ENCODE results near the gene LOXL3.
"Not testable (repeated sequence)": the region's sequence is repeated elsewhere in the genome, so short reads cannot be mapped to it uniquely, and the experiment has no call there.

LOXL3 gene

DNA sequence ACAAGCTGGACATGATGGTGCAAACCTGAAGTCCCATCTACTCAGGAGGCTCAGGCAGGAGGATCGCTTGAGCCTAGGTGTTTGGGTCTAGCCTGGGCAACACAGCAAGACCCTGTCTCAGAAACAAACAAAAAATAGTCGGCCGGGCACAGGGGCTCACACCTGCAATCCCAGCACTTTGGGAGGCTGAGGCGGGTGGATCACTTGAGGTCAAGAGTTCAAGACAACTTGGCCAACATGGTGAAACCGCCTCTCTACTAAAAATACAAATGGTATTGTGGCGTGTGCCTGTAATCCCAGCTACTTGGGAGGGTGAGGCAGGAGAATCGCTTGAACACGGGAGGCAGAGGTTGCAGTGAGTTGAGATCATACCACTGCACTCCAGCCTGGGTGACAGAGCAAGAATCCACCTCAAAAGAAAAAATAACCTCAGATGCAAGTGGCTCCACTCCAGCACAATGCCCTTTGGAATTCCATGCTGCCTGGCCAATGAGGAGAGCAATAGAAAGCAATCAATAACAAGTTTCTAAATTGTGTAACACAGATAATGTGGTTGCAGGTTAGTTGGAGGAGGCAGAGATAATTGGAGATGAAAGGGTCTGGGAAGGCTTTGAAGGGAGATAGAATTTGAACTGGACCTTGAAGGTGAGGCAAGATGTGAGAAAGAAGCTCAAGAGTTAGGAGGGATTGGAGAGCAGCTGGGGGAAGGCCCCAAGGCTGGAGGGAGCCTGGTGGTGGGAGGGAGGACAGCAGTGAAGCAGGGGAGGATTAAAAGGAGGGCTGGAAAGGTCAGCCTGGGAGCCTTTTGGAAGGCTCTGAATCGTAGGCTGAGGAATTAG lies 64.9 kb downstream of the LOXL3 start:
- H3K27ac ChIP-seq = no peak overlapping the region
- CTCF ChIA-PET = interaction anchor here (1.0 kb wide), 1 partner anchor 43 kb away, joined by 3 read pairs; no protein-coding TSS in a partner anchor
- no peak for TF ChIP-seq CTCF (conservative IDR thresholded peaks at IDR 0.05; ENCODE audit: low read depth)
- POLR2A ChIA-PET (ENCODE audit: low non-redundant PET) = no interaction called here
- no peak for DNase-seq (ENCODE audit: low spot score)

GRCh38 chr2:74486141-74486540 lies 67.6 kb downstream of the LOXL3 start:
- POLR2A ChIA-PET (ENCODE audit: low non-redundant PET) = no interaction called here
- CTCF ChIA-PET = no interaction called here
- no peak for DNase-seq (ENCODE audit: low spot score)
- no peak overlapping the region for H3K27ac ChIP-seq
- no peak for TF ChIP-seq CTCF (conservative IDR thresholded peaks at IDR 0.05; ENCODE audit: low read depth)

- DNase-seq (ENCODE audit: low spot score) = not testable (repeated sequence)
- peak overlapping the region; percentile 90 for H3K27ac ChIP-seq
- CTCF ChIA-PET = interaction anchor here (0.5 to 3.6 kb wide), 17 partner anchors 9 to 144 kb away, joined by 3 to 41 read pairs (median 5); partner anchors contain the start of genes AUP1, HTRA2, INO80B and PCGF1
- POLR2A ChIA-PET (ENCODE audit: low non-redundant PET) = interaction anchor here (0.5 to 1.1 kb wide), 2 partner anchors 20 to 47 kb away, joined by 3 to 4 read pairs; no protein-coding TSS in a partner anchor
Measured at GRCh38 chr2:74483675-74484164, 70.0 kb downstream of the LOXL3 start.

DNA sequence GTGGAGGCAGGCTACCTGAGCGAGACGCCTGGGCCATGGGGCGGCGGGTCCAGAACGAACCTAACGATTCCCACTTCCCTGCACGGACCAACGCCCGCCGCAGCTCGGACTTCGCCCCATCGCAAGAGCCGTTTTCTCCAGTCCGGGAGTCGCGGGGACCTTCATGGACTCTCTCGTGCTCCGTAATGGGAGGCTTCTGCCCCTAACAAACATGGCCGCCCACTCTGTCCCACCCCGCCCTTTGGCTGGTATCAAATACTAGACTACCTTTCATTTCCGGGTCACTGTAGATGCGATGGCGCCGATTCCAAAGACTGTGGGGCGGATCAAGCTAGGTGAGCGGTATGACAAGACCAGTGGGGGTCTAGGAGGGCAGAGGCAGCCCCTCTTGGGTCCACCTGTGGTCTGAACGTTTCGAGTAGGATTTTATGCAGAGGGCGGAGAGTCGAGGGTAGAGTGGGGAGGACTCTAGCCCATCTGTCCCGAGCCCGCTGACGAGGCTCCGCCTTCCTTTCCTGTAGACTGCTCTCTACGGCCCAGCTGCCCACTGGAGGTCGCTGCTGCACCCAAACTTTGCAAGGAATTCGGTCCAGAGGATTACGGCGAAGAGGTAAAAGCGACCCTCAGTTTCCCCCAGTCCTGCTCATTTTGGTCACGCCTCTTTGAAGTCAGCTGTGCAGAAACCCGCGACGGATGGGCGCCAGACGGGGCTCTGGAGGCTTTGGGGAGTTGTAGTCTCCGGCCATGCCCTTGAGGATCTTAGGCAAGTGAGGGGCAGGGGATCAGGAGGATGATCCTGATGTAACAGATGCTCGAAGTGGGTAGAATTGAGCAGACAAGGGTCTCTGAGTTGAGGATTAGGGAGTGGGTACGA lies 70.7 kb downstream of the LOXL3 start, which contains the start of the genes CCDC142 and TTC31:
Gene CCDC142 (minus strand): TSS at position 198 of the 874 bp plus-strand sequence. CDS start 161 bp downstream, at position 37.
Gene TTC31 (plus strand): TSS at position 281 of the 874 bp plus-strand sequence. CDS start 15 bp downstream, at position 296.
- peak; percentile 89 for TF ChIP-seq CTCF (conservative IDR thresholded peaks at IDR 0.05; ENCODE audit: low read depth)
- POLR2A ChIA-PET (ENCODE audit: low non-redundant PET) = interaction anchor here (0.5 to 1.5 kb wide), 4 partner anchors 10 to 252 kb away, joined by 3 to 5 read pairs (median 4); no protein-coding TSS in a partner anchor
- peak; percentile 93 for DNase-seq (ENCODE audit: low spot score)
- CTCF ChIA-PET = interaction anchor here (0.5 to 3.6 kb wide), 17 partner anchors 10 to 218 kb away, joined by 3 to 41 read pairs (median 4); partner anchors contain the start of genes AUP1, HTRA2, INO80B and PCGF1
- peak within 1 kb of the TSS; percentile 90 for H3K27ac ChIP-seq
